Right kidney (tissue), 1 donor: ENCODE results near the gene DLGAP4.

ENCODE experiments used
- DNase-seq: peaks from one replicate; pipeline ENCODE4 v3.0.0-alpha.2; 2016

Gene DLGAP4

DNA sequence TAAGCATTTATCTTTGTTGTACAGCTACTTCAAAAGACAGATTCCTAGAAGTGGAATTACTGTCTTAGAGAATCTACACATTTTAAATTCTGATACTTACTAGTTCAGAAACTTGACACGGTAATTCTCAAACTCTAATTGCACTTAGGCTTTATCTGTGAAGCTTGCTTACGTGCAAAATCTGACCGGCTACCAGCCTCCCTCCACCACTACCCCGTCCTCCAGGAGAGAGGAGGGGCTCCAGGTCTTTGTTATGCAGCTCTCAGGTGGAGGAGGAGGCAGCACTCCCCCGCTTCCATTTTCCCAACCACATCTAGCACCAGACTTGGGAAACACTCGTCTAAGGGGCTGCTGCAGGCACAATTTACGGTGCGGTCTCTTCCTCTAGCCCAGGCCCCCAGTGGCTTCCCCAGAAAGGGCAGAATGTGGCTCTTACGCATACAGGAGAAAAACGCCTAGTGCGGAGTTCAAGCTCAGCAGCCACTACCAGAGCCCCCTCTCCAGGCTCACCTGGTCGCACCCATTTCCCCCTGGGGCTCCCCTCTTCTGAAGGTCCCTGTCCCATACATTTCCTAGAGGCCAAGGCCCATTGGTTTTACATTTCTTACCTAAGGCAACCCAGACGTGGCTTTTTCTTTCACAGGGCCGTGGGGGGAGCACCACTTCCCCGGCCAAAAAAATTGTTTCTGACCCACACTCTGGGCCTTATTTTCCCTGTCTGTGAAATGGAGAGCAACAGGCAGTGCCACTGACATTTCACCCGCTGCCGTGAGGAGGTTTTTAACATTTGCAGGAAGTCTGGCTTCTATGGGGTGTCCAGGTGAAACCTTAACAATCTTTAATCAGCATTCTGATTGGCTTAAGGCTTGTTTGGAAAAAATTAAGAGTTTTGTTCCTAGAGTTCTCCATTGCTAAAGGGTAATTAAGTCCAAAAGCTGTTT is 265.7 kb downstream of the DLGAP4 start:
- DNase-seq: peak; percentile 71

DNA sequence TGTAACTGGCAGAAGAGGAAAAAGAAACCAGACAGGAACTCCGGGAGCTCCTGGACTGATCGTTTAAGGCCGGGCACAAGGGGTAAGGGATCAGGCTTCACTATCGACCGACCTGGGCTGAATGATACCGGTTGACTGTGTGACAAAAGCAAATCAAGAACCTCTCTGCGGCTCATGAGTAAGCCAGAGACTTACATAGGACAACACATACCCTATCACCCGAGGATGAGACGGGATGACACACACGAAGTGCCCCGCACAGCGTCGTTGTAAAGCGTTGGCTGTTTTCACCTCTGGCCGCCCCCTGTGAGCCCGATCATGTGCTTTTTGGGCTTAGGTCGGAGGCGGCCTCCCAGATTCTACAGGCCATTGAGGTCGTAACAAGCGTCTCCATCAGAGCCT is 266.6 kb downstream of the DLGAP4 start:
- no peak for DNase-seq

DNA sequence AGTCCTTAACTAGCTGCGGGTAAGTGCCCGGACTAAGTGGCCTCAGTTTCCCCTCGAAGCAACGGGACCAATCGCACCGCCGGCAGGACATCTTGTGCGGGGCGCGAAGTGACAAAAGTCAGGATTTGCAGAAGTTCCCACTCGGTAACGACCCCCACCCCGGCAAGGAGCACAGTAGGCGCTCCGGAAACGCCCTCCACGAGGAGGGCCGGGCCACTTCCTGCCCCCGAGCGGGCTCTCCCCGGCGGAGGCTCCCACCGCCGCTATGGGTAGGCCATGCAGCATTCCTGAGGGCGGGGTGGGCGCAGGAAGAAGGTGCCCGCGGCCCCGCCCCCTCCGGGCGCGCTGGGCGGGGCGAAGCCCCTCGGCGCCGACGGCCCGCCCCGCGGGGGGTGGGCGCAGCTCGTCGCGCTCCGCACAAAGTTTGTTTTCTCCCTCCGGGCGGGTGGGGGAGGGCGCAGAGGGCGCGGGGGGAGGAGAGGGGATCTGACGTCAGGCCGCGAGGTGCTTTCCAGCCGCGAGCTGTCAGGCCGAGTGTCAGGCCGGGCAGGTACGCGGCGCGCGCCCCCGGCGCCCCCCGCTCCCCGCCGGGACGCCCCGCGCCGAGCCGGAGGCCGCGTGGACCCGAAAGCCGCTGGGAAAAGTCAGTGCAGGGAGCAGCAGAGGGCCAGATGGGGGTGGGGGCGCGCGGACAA is 267.1 kb downstream of the DLGAP4 start, which contains the start of gene TGIF2:
TSS of gene TGIF2 (plus strand) at position 495 of the 695 bp plus-strand sequence. CDS start 5,178 bp downstream, outside the sequence.
- peak; percentile 83 for DNase-seq

DNA sequence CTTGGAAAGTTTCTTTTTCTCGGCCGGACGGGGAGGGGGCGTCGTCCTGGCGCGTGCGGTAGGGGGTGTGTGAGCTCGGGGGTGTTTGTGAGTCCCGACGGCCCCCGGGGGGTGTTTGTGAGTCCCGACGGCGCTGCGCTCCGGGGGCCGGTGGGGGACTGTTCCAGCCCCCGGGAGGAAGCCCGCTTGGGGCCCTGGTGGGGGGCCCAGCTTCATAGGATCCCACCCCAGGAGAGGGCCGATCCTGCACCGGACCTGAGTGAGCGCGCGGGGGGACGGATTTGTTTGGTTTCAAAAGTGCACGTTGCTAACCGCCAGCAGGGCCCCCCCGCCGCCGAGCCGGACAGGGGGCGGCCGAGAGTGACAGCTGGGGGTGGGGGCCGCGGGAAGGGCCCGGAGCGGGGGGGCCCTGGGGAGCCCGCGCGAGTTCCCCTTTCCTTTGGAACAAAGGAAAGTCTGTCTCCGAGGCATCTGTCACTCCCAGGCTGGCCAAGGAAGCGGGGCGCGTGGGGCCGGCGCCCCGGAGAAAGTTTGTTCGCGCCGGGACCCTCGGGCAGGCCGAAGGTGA is 267.7 kb downstream of the DLGAP4 start:
- peak; percentile 73 for DNase-seq

DNA sequence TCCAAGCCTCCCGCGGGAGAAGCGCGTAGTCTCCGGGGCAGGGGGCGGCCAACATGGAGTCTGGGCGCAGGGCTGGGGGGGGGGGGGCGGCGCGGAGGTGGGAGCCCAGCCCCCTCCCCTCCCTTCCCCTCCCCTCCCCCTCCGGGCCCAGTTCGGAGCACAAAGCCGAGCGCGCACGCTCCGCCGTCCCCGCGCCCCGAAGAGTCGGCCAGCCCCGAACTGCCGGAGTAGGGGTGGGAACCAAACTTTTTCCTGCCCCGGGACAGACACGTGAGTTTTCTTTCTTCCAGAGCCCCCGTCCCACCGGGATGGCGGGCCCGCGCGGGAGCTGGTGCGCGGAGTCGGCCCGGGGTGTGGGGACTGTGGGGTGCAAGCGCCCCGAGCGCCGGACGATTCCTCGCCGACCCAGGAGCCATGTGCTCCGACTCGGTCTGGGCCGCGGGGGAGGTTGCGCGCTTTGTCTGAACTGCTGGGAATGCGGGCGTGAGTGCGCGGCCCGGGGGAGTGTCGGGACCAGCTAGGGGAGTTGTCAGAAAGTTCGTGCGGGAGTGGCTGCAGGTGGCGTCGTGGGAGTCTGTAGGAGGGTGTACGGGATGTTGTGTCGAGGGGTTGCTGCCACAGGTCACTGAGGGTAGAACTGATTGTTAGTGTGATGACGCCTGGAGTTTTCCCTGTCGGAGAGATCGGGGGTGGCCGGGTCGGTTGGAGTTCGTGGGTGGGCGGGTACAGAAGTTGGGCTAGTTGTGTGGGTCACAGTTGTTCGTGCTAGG is 268.4 kb downstream of the DLGAP4 start:
- DNase-seq: peak; percentile 88

DNA sequence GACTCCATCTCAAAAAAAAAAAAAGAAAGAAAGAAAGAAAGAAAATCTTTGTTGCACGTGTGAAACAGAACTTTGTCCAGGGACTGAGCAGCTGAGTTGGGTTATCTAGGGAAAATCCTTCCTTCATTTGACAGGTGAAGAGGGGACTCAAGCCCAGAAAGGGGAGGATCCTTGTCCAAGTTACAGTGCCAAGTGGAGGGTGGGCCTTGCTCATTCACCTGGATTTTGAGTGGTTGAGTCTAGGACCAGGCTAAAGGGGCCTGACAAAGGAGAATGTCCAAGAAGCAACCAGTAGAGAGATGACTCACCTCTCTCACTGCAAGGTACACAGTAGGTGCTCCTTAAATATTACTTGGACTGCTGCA is 269.9 kb downstream of the DLGAP4 start:
- DNase-seq: no peak
